ENCODE data around the gene COL5A1.

COL5A1 gene

GRCh38 chr9:134770972-134771971 is 129.7 kb downstream of the COL5A1 start:
- no peak for DNase-seq (ENCODE audit: low spot score)

DNA sequence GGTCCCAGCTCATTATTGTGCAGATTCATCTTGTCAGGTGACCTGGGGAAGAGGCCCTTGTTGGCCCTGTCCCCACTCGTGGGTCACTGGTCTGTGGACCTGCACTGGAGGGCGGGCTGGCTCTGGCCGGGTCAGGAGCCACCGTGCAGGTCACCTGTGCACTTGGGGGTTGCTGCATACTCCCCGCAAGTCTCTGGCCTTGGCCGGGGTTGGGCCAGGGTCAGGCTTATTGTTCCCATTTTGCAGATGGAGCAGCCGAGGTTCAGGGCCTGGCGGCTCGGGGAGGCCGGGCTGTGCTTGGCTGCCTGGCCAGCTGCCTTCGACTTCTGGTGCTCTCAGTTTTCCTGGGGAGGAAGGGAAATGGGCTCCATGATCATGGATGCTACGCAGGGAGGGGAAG is 130.7 kb downstream of the COL5A1 start:
- DNase-seq (ENCODE audit: low spot score), result no peak

DNA sequence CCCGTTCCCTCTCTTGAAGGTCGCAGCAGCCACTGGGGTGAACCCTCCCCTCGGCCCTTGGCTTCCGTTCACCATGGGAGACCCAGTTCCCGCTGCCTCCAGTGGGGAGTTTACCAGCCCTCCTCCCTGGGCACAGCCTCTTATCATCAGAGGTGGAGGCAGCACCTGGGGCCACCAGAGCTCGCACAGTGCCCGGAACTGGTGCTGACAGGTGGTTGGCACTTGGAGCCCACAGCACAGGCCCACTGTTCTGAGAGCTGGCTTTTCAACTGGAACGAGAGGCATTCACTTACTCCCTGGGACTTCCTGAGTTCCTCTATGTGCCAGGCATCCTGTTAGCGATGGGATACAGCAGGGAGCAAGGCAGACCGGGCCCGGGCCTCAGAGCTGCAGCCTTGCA is 132.2 kb downstream of the COL5A1 start:
- DNase-seq (ENCODE audit: low spot score), result no peak

DNA sequence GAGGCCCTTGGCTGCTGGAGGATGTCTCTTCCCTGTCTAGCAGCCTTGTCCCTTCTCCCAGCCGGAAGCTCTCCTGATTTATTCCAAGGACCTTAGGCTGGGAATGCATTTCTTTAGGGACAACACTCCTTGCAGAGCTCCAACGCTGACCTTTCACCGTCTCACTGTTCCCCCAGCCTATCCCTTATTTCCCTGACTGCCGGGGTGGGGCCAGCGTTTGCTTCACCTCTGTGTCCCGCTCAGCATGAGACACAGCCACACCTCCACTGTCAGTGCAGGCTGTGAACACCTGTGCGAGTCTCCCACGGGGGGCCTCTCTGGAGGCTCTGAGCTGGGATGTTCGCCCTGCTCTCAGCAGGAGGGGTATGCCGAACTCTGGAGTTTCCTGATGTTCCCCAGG is 132.8 kb downstream of the COL5A1 start:
- DNase-seq (ENCODE audit: low spot score), result no peak

DNA sequence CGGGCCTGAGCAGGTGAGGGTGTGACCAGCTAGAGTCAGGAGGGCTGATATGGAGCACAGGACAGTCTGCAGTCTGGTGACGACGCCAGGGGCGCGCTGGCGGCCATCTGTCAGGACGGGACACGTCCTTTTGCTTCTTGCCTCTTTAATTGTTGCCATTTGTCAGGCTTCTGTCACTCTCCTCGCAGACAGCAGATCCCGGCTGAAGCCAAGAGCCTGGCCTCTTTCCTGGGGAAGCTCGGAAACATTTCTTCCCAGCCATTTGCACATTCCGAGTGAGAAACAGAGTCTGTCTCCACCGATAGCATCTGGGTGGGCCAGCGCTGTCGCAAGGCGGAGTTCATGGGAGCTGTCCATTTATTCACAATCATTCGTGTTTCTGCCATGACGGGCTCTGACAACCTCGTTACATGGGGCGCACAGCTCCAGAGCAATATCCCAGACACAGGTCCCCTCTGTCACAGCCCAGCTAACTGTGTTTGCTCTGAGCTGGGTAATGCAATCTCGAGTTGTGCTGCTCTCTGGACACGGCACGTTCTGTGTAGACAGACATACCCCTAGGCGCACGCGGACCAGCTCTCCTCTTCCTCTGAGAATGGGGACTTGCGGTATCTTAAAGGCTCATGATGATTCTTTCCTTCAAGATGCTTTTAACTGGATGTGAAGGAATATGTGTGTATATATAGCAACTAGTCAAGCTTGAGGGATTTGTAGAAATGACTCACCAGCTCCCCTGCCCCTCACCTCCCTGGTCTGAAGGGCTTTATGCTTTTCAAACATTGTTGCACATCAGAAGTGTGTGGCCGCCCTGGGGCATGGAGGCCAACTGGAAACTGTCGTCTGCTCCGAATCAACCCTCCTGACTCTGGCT is 133.7 kb downstream of the COL5A1 start:
- DNase-seq (ENCODE audit: low spot score), result no peak

- DNase-seq (ENCODE audit: low spot score), result no peak
These were observed 134.6 kb downstream of the COL5A1 start for GRCh38 chr9:134776080-134776796.

DNA sequence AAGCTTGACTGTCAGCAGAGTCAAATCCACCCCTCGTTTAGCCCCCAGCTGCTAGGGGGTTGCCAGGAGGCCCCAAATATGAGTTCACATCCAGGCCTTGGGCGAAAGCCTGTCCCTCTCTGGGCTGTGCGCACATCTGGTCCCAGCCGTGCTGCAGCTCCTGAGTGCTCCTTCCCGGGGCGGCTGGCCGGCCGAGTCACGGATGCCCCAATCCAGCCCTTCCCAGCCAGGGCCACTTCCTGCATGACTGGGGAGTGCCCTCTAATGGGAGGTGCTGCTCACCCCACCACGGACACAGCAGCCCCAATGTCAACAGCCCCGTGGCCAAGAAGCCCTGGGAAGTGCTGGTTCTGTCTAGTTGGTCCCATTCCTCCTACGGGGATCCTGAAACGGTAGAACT is 135.6 kb downstream of the COL5A1 start:
- no peak for DNase-seq (ENCODE audit: low spot score)

GRCh38 chr9:134778156-134778555 is 136.6 kb downstream of the COL5A1 start:
- no peak for DNase-seq (ENCODE audit: low spot score)

DNA sequence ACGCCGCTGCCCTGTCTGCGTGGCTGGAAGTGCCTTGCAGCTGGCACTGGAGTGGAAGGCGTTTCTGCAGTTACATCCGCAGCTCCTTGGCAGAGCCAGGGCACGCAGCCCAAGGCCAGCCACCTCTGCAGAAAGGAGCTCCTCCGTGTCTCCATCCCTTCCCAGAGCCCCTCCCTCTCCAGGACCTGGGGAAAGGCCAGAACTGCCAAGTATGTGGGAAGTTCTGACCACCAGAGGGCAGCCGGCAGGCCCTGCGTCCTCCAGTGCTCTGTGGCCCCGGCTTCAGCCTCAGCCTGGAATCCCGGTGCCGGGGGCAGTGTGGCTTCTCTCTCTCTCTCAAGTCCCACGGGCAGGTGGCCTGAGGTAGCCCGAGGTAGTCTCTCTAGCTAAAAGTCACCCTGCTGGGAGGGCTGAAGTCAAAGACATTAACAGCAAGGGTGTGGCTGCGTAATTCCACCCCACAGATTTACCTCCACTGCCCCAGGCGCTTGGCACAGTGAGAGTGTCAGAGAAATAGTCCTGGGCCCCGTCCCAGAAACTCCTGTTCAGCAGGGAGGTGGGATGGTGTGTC is 137.3 kb downstream of the COL5A1 start:
- no peak for DNase-seq (ENCODE audit: low spot score)

DNA sequence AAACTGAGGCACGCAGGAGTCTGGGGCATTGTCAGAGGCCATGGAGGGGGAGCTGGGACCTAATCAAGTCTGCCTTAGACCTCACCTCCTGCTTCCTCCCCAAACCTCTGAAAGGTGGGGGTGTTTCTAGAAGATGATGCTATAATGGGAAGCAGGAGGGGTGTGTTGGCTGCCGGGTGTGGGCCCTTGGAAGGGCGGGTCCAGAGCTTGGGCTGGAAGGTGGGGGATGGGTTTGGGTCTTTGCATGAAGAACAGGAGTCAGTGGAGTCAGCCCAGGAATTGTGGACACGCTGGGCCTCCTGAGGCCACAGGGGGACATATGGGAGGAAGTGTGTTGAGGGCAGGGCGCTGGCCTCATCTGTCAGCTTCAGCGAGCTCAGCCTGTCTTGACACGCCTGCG is 138.0 kb downstream of the COL5A1 start:
- DNase-seq (ENCODE audit: low spot score), result no peak

GRCh38 chr9:134781591-134782302 is 140.1 kb downstream of the COL5A1 start:
- no peak for DNase-seq (ENCODE audit: low spot score)

- DNase-seq (ENCODE audit: low spot score), result no peak
These were observed 141.5 kb downstream of the COL5A1 start for GRCh38 chr9:134782921-134783698.

GRCh38 chr9:134783699-134784039 is 142.1 kb downstream of the COL5A1 start:
- DNase-seq (ENCODE audit: low spot score), result no peak

DNA sequence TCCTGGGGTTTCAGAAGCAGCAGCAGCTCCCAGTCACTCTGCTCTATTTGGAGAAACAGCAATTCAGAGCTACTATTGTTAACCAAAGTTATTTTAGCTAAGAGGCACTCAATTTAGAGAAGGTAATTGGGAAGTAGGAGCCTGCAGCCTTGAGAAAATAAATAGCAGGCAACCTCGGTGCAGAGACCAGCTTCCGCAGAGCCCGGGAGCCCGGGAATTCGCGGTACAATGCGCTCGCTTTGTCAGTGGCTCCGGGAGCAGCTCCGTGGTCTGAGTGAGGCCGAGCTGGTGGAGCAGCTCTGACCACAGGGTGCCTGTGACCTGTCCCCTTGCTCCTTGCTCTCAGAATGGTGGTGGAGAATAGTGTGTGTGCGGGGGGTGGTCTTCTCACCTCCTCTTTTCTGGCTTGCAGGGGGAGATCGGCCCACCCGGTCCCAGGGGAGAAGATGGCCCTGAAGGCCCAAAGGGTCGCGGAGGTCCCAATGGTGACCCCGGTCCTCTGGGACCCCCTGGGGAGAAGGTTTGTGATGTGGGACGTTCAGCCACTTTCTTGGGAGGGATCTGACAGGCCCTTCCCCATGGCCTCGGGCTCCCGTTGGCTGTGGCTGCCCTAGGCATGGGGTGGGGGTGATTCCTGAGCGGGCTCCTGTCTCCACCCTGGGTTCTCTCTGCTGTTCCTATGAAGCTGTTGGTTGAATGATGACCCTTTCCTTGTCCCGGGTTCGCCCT is 143.1 kb downstream of the COL5A1 start:
- DNase-seq (ENCODE audit: low spot score), result no peak

DNA sequence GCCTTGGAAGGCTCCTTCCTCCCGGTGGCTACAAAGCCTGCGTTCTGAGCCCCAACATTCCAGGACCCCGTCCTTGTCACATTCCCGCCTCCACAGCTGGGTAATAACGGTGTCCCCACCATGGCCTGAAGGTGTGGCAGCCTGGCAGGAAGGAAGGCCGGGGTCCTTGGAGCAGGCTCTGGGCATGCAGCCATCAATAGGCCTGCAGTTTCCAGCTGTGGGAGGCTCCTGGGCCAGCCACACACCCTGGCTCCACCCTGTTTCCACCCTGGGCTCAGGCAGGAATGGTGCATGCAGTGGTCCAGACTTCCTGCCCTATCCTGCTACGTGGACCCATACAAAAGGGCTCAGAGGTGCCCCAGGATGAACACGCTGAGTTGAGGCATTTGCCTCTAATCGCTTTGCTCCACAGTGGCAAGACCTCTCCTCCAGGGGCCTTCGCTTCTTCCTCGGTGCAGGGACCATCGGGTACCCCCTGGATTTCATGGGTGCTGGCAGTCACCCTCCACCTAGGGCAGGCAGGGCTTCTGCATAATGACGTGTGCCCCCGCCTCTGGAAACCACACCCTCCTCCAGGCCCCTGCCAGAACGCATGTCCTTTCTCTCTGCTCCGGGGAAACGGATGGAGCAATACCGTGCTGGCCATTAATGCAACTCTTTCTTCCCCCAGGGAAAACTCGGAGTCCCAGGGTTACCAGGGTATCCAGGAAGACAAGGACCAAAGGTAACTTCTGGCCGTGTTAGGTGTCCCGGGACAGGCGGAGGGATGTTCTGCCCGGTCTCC is 143.9 kb downstream of the COL5A1 start:
- no peak for DNase-seq (ENCODE audit: low spot score)

DNA sequence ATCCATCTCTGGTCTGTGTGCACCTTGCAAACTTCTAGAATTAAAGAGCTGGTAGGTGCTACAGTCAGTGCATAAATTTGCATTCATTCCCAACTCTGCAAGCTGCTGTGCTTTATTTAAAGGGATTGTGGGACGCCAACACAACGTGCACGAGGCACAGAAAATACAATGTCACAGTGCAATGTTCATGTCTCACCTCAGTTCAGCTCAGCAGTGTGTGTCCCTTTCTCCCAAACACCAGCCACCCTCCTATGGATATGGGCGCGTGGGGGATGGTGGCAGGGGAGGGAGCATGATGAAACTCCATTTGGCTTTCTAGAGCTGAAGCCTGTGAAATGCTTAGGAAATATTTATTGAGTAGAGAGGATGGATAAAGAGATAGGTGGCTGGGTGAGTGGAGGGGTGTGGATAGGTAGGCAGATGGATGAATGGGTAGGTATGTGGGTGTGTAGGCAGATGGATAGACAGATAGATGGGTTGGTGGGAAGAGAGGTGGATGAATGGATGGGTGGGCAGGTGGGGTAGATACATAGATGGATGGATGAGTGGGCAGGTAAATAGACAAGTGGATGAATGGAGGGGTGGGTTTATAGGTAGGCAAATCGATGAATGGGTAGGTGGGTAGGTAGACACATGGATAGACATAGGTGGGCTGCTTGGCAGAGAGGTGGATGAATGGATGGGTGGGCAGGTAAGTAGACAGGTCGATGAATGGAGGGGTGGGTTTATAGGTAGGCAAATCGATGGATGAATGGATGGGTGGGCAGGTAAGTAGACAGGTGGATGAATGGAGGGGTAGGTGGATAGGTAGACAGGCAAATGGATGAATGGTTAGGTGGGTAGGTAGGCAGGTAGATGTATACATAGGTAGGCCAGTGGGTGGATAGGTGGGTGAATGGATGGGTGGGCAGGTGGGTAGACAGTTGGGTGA is 146.3 kb downstream of the COL5A1 start:
- no peak for DNase-seq (ENCODE audit: low spot score)

DNA sequence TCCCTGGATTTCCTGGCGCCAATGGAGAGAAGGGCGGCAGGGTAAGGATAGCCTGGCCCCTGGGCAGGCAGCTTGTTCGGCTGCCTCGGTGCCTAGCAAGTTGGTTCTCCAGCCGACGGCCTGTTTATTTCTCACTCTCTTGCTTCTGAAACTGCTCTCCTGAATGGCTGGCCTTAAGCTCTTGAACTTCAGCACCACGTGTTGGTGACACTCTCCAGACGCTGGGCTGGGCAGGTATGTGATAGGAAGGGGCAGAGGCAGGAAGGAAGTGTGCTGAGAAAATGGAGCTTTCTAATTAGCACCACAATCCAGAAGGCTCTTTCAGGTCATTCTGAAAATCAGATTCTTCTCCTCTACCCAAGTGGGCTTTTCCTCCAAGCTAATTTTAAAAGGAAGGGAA is 147.6 kb downstream of the COL5A1 start:
- no peak for DNase-seq (ENCODE audit: low spot score)

DNA sequence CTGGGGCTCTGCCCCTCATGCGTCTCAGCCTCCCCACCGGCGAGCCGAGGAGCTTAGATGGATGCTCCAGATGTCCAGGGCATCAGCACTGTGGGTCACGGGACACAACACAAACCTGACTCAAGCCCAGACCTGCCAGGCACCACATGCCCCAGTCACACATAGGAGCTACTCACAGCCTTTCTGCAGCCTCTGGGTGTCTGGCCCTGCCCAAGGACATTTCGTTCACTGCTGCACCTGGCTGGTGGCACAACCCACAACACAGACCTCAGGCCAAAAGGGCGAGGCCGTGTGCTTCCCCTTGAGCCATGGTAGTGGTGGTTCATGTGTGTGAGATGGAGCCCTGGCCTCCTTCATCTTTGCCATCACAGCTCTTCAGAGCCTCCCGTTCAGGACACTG is 149.4 kb downstream of the COL5A1 start:
- DNase-seq (ENCODE audit: low spot score), result no peak
